H9 (cell line): ENCODE data around the gene ADSS1. TPM values are rescaled to one million over a fixed set of nuclear protein-coding genes. Genes with fewer than 3 reads are reported as not detected.

Source experiments
- DNase-seq: peaks from one replicate; pipeline ENCODE4 v3.0.0-alpha.2; 2017
- H2AFZ ChIP-seq: one replicate; pipeline ENCODE4 v1.6.1; 2013; ENCODE audit warnings: mild to moderate bottlenecking, low read length, control low read depth, moderate library complexity
- H2AK5ac ChIP-seq: 2 replicates; pipeline ENCODE4 v1.6.1; 2013; ENCODE audit warnings: low read length, control low read depth, mixed read lengths; ENCODE audit not compliant: insufficient read length
- H2BK120ac ChIP-seq: one replicate; pipeline ENCODE4 v1.6.1; 2013; ENCODE audit warnings: low read depth, mild to moderate bottlenecking, low read length, control low read depth, inconsistent platforms; ENCODE audit not compliant: poor library complexity, severe bottlenecking
- H2BK12ac ChIP-seq: 2 replicates; pipeline ENCODE4 v1.6.1; 2013; ENCODE audit warnings: low read length, control low read depth, mixed read lengths, low read depth; ENCODE audit not compliant: insufficient read length
- H2BK15ac ChIP-seq: 2 replicates; pipeline ENCODE4 v1.6.1; 2013; ENCODE audit warnings: low read depth, low read length, control low read depth
- H2BK20ac ChIP-seq: one replicate; pipeline ENCODE4 v1.6.1; 2013; ENCODE audit warnings: low read depth, mild to moderate bottlenecking, low read length, control low read depth, inconsistent platforms; ENCODE audit not compliant: poor library complexity, severe bottlenecking
- H2BK5ac ChIP-seq: 2 replicates; pipeline ENCODE4 v1.6.1; 2013; ENCODE audit warnings: low read length, control low read depth, mixed read lengths; ENCODE audit not compliant: insufficient read length
- H3K14ac ChIP-seq: 2 replicates; pipeline ENCODE4 v1.6.1; 2013; ENCODE audit warnings: low read length, control low read depth; ENCODE audit not compliant: insufficient read depth
- H3K18ac ChIP-seq: 2 replicates; pipeline ENCODE4 v1.6.1; 2013; ENCODE audit warnings: low read depth, mild to moderate bottlenecking, mixed read lengths, low read length, control low read depth; ENCODE audit not compliant: insufficient read length
- H3K23ac ChIP-seq: 2 replicates; pipeline ENCODE4 v1.6.1; 2013; ENCODE audit warnings: low read length, control low read depth, mixed read lengths, low read depth; ENCODE audit not compliant: insufficient read length
- H3K23me2 ChIP-seq: 2 replicates; pipeline ENCODE4 v1.6.1; 2013; ENCODE audit warnings: low read depth, mild to moderate bottlenecking, mixed read lengths, low read length, control low read depth; ENCODE audit not compliant: insufficient read length, poor library complexity, severe bottlenecking
- H3K27ac ChIP-seq: 2 replicates; pipeline ENCODE4 v1.5.1; 2013; ENCODE audit warnings: low read length, control low read depth, mixed read lengths, low read depth; ENCODE audit not compliant: insufficient read length
- H3K27me3 ChIP-seq: 2 replicates; pipeline ENCODE4 v1.6.1; 2013; ENCODE audit warnings: low read length, control low read depth, inconsistent platforms; ENCODE audit not compliant: insufficient read depth
- H3K4ac ChIP-seq: 2 replicates; pipeline ENCODE4 v1.6.1; 2013; ENCODE audit warnings: low read depth, mild to moderate bottlenecking, control low read depth, inconsistent platforms, low read length, moderate library complexity
- H3K4me1 ChIP-seq: 2 replicates; pipeline ENCODE4 v1.6.1; 2013; ENCODE audit warnings: low read length, control low read depth, inconsistent platforms; ENCODE audit not compliant: insufficient read depth
- H3K4me2 ChIP-seq: 2 replicates; pipeline ENCODE4 v1.6.1; 2013; ENCODE audit warnings: low read length, control low read depth, mixed read lengths; ENCODE audit not compliant: insufficient read length, insufficient read depth
- H3K56ac ChIP-seq: 2 replicates; pipeline ENCODE4 v1.6.1; 2013; ENCODE audit warnings: low read depth, mild to moderate bottlenecking, mixed read lengths, low read length, control low read depth; ENCODE audit not compliant: insufficient read length
- H3K79me1 ChIP-seq: 2 replicates; pipeline ENCODE4 v1.6.1; 2013; ENCODE audit warnings: low read depth, mild to moderate bottlenecking, moderate library complexity, low read length, control low read depth, inconsistent platforms; ENCODE audit not compliant: insufficient read depth, poor library complexity, severe bottlenecking
- H3K79me2 ChIP-seq: 2 replicates; pipeline ENCODE4 v1.6.1; 2013; ENCODE audit warnings: low read length, control low read depth, inconsistent platforms; ENCODE audit not compliant: insufficient read depth
- H3K9ac ChIP-seq: 2 replicates; pipeline ENCODE4 v1.6.1; 2013; ENCODE audit warnings: low read length, control low read depth, mixed read lengths; ENCODE audit not compliant: insufficient read length; ENCODE audit errors: extremely low read depth
- H3K9me3 ChIP-seq: one replicate; pipeline ENCODE4 v1.6.1; 2013; ENCODE audit warnings: low read depth, low read length, inconsistent platforms; ENCODE audit not compliant: control insufficient read depth
- H3T11ph ChIP-seq: one replicate; pipeline ENCODE4 v1.6.1; 2013; ENCODE audit warnings: mild to moderate bottlenecking, low read length, control low read depth, inconsistent platforms
- H4K20me1 ChIP-seq: one replicate; pipeline ENCODE4 v1.6.1; 2013; ENCODE audit not compliant: control insufficient read depth, insufficient read length, insufficient read depth
- H4K5ac ChIP-seq: 2 replicates; pipeline ENCODE4 v1.6.1; 2013; ENCODE audit warnings: low read depth, mild to moderate bottlenecking, mixed read lengths, low read length, control low read depth; ENCODE audit not compliant: insufficient read length
- H4K8ac ChIP-seq: replicated peaks from 2 replicates; pipeline ENCODE4 v1.6.1; 2013; ENCODE audit warnings: low read length, control low read depth, mixed read lengths, low read depth; ENCODE audit not compliant: insufficient read length
- H4K91ac ChIP-seq: 2 replicates; pipeline ENCODE4 v1.6.1; 2013; ENCODE audit warnings: low read depth, mild to moderate bottlenecking, moderate library complexity, mixed read lengths, low read length, control low read depth; ENCODE audit not compliant: insufficient read length
- H3K27ac Mint-ChIP-seq, 3 experiments: 2 replicates in 2 of 3; 3 replicates in 1 of 3; pipeline ENCODE4 v1.8.0; 2020 to 2021; ENCODE audit warnings: mixed read lengths in 3 of 3, mild to moderate bottlenecking in 1 of 3, moderate library complexity in 1 of 3
- H3K27me3 Mint-ChIP-seq: 2 replicates; pipeline ENCODE4 v1.8.0; 2021; ENCODE audit warnings: low read depth, mild to moderate bottlenecking, moderate library complexity, mixed read lengths
- H3K36me3 Mint-ChIP-seq, 3 experiments: 2 replicates in 2 of 3; 3 replicates in 1 of 3; pipeline ENCODE4 v1.8.0; 2020 to 2021; ENCODE audit warnings: low read depth in 3 of 3, mixed read lengths in 3 of 3; ENCODE audit not compliant: insufficient read depth in 1 of 3
- H3K4me1 Mint-ChIP-seq, 2 experiments: 2 replicates each; pipeline ENCODE4 v1.8.0; 2020; ENCODE audit warnings: mixed read lengths in 2 of 2
- H3K4me3 Mint-ChIP-seq, 2 experiments: 2 replicates in 1 of 2; 3 replicates in 1 of 2; pipeline ENCODE4 v1.8.0; 2020 to 2021; ENCODE audit warnings: mild to moderate bottlenecking in 2 of 2, mixed read lengths in 2 of 2, moderate library complexity in 1 of 2
- H3K9me3 Mint-ChIP-seq, 2 experiments: 2 replicates in 1 of 2; 3 replicates in 1 of 2; pipeline ENCODE4 v1.8.0; 2020; ENCODE audit warnings: mild to moderate bottlenecking in 2 of 2, mixed read lengths in 2 of 2, moderate library complexity in 1 of 2
- WGBS: extraction: QIAGEN DNeasy Blood & Tissue Kit; methylation state at CpG from one replicate; pipeline ENCODE4 v1.1.7; 2013; ENCODE audit warnings: missing lambda C conversion rate, low lambda C conversion rate, mixed read lengths; ENCODE audit not compliant: insufficient read length; ENCODE audit errors: extremely low coverage; 5-methylcytosine and 5-hydroxymethylcytosine counted together
- total RNA-seq: library from RNA; stranded (reverse); gene quantifications from 2 replicates; pipeline ENCODE4 v1.2.1, GENCODE V29; 2021
- TF ChIP-seq, protein P1 (sequence below): fragments of 200-600 bp; sonication (generic); conservative IDR thresholded peaks from 3 replicates; pipeline ENCODE4 v1.8.0; 2021; ENCODE audit warnings: antibody characterized with exemption, mild to moderate bottlenecking

ADSS1 gene
- total RNA-seq, 1 experiment from 2014 or later, result 8.5 TPM

DNA sequence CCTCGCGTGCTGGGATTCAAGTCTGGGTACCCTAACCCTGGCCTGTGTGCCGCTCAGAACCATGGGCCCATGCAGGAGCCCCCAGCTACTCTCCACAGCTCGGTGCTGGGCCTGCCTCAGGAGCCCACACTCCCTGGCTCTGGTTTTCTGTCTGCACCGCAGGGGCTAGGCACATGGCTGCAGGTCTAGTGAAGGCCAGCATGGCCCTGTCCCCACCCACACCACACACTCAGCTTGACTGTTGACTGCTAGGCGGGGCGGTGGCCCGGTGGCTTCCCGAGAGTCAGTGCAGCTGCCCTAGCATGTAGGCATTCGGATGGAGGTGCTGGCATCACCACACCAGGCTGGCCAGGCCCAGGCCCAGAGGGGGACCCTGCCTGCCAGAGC lies 26.7 kb upstream of the ADSS1 start:
- no peaks in the 10 kb centered on the region for H3K79me1 ChIP-seq
- no peak overlapping the region for H4K8ac ChIP-seq
- no peak overlapping the region for H3K4ac ChIP-seq
- H3K4me1 ChIP-seq, result peaks cover 4% of the 10 kb centered on the region; the same call in 1 of the 2 replicates
- peaks cover 25 to 42% of the 10 kb centered on the region in 2 experiments for H3K4me1 Mint-ChIP-seq
- no peak overlapping the region for H2AK5ac ChIP-seq
- no peak overlapping the region for H3T11ph ChIP-seq
- H3K36me3 Mint-ChIP-seq, result peaks cover 4 to 13% (median 9%) of the 10 kb centered on the region in 3 experiments; a peak in 6 of 7 replicates
- peaks cover 2% of the 10 kb centered on the region; the same call in 1 of the 2 replicates for H3K79me2 ChIP-seq
- H3K27ac ChIP-seq, result no peak overlapping the region
- no peak overlapping the region for H3K18ac ChIP-seq
- no peaks in the 10 kb centered on the region for H3K27me3 ChIP-seq
- H3K4me2 ChIP-seq, result no peak overlapping the region
- H3K23me2 ChIP-seq, result no peaks in the 10 kb centered on the region
- H2BK15ac ChIP-seq, result no peak overlapping the region
- no peak overlapping the region for H3K23ac ChIP-seq
- no peak overlapping the region for H3K56ac ChIP-seq
- no peaks in the 10 kb centered on the region for H4K20me1 ChIP-seq
- no peak overlapping the region for H3K14ac ChIP-seq
- H2AFZ ChIP-seq, result no peak overlapping the region
- no peak overlapping the region for H2BK20ac ChIP-seq
- H4K91ac ChIP-seq, result no peak overlapping the region
- no peak overlapping the region for H4K5ac ChIP-seq
- no peaks in the 10 kb centered on the region for H3K9me3 Mint-ChIP-seq
- H2BK120ac ChIP-seq, result no peak overlapping the region
- TF ChIP-seq, protein P1, sequence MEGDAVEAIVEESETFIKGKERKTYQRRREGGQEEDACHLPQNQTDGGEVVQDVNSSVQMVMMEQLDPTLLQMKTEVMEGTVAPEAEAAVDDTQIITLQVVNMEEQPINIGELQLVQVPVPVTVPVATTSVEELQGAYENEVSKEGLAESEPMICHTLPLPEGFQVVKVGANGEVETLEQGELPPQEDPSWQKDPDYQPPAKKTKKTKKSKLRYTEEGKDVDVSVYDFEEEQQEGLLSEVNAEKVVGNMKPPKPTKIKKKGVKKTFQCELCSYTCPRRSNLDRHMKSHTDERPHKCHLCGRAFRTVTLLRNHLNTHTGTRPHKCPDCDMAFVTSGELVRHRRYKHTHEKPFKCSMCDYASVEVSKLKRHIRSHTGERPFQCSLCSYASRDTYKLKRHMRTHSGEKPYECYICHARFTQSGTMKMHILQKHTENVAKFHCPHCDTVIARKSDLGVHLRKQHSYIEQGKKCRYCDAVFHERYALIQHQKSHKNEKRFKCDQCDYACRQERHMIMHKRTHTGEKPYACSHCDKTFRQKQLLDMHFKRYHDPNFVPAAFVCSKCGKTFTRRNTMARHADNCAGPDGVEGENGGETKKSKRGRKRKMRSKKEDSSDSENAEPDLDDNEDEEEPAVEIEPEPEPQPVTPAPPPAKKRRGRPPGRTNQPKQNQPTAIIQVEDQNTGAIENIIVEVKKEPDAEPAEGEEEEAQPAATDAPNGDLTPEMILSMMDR, result no peak
- no peak overlapping the region for H3K27ac Mint-ChIP-seq
- H3K9me3 ChIP-seq, result no peaks in the 10 kb centered on the region
- no peak overlapping the region for H3K4me3 Mint-ChIP-seq
- no peaks in the 10 kb centered on the region; the same call in 1 of the 2 replicates for H3K27me3 Mint-ChIP-seq
- no CpG with 5 or more reads among the region's 10 CpGs for WGBS
- no peak overlapping the region for H2BK12ac ChIP-seq
- H2BK5ac ChIP-seq, result no peak overlapping the region
- H3K9ac ChIP-seq, result no peak overlapping the region
- DNase-seq, result no peak
